Measurements from ENCODE around the gene RARA. TPM values are rescaled to one million over a fixed set of nuclear protein-coding genes. Genes with fewer than 3 reads are reported as not detected.

The RARA gene
- total RNA-seq, 4 donors from 2014 or later: 26.2 to 53.5 (median 52.2) TPM

DNA sequence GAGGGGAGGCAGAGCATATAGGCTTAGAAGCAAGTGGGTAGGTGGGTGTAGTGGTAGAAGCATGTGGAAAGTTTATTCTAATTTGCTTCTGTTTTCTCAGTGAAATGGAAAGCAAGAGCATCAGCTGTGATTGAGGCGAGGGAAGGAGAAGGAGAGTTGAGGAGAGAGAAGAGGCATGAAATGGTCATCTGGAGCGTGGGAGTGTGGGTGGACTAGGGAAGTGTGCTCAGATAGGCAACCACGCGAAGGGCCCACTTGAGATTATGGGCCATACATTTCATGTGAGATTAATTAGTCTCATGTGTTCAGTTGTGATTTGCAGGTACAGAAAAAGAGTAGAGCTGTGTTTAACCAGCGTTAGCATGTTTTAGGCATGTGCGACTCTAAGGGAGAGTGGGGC is 42.1 kb upstream of the RARA start:
- TF ChIP-seq POLR2AphosphoS5 (IDR thresholded peaks at IDR 0.05): no peak
- TF ChIP-seq POLR2A (IDR thresholded peaks at IDR 0.05; ENCODE audit: low read depth): no peak
- TF ChIP-seq, protein P1, sequence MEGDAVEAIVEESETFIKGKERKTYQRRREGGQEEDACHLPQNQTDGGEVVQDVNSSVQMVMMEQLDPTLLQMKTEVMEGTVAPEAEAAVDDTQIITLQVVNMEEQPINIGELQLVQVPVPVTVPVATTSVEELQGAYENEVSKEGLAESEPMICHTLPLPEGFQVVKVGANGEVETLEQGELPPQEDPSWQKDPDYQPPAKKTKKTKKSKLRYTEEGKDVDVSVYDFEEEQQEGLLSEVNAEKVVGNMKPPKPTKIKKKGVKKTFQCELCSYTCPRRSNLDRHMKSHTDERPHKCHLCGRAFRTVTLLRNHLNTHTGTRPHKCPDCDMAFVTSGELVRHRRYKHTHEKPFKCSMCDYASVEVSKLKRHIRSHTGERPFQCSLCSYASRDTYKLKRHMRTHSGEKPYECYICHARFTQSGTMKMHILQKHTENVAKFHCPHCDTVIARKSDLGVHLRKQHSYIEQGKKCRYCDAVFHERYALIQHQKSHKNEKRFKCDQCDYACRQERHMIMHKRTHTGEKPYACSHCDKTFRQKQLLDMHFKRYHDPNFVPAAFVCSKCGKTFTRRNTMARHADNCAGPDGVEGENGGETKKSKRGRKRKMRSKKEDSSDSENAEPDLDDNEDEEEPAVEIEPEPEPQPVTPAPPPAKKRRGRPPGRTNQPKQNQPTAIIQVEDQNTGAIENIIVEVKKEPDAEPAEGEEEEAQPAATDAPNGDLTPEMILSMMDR (IDR thresholded peaks at IDR 0.05): no peak
- no peak for TF ChIP-seq EP300 (IDR thresholded peaks at IDR 0.05)
- Histone ChIP-seq H3K27ac (replicated peaks in 1 of 4) (no peak overlapping the region), H3K4me1 (no peaks in the 10 kb centered on the region), H3K27me3 (no peaks in the 10 kb centered on the region), H3K4me3 (no peak overlapping the region), H3K36me3 (peaks cover 23 to 92% (median 82%) of the 10 kb centered on the region in 4 donors), H3K9me3 (no peaks in the 10 kb centered on the region)
- intact Hi-C loops (cut with DNase I): no loop called here
- DNase-seq (ENCODE audit: extremely low spot score): no peak
- 88% methylated on average over 6 of the region's 6 CpGs for WGBS

DNA sequence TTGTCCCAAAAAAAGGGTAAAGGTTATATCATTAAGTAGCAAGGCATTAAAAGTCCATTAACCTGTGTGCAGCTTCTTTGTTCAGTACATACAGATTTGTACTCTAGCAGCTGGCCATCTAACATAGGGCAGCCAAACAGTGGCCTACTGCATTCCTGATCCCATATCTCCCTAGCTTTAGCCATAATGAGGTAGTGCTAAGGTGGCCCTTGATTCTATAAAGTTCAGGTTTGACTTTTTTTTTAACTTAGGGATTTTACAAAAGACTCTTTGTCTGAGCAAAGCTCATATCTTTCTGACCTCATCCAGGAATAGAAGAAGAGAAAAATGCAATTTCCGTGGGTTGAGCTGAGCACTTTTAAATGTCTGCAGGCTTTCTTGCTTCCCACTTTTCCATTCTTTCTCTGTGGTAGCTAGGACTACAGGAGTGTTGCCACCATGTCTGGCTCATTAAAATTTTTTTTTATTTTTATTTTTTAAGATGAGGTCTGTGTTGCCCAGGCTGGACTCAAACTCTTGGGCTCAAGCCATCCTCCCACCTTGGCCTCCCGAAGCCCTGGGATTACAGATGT is 40.8 kb upstream of the RARA start:
- no peaks in the 10 kb centered on the region for H3K27me3 ChIP-seq
- peaks cover 20 to 92% (median 80%) of the 10 kb centered on the region in 4 donors for H3K36me3 ChIP-seq
- no peak for DNase-seq (ENCODE audit: extremely low spot score)
- H3K9me3 ChIP-seq: no peaks in the 10 kb centered on the region
- H3K4me1 ChIP-seq: no peaks in the 10 kb centered on the region
- H3K4me3 ChIP-seq: no peak overlapping the region
- WGBS: 89% methylated on average over 2 of the region's 2 CpGs
- no peak overlapping the region for H3K27ac ChIP-seq (replicated peaks in 1 of 4)
- intact Hi-C loops (cut with DNase I): no loop called here
- TF ChIP-seq POLR2A (IDR thresholded peaks at IDR 0.05; ENCODE audit: low read depth): no peak
- TF ChIP-seq, protein P1 (IDR thresholded peaks at IDR 0.05): no peak

DNA sequence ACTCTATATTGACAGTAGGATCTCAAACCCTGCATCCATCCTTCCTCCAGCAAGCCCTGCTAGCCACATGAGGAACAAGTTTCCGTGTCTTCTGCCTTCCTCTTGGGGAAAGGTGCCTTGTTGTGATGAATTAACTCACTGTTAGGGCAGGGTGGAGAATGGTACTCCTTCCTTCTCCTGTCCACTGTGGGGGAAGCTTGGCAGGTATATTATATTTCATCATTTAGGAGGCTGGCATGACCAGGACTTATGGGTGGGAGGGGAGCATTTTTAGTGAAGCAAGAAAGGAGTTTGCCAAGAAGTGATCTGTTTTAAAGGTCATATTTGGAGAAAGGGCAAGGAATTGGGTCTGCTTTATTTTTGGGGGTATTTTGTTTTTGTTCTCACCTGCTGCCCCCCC is 30.6 kb upstream of the RARA start:
- intact Hi-C loops (cut with DNase I): no loop called here
- TF ChIP-seq POLR2A (IDR thresholded peaks at IDR 0.05; ENCODE audit: low read depth) (no peak), POLR2AphosphoS5 (IDR thresholded peaks at IDR 0.05) (no peak), EP300 (IDR thresholded peaks at IDR 0.05) (no peak)
- TF ChIP-seq, protein P1 (IDR thresholded peaks at IDR 0.05): no peak
- Histone ChIP-seq H3K4me3 (no peak overlapping the region), H3K9me3 (no peaks in the 10 kb centered on the region), H3K4me1 (peaks cover 0 to under 1% (median under 1%) of the 10 kb centered on the region in 4 donors), H3K27ac (replicated peaks in 1 of 4) (no peak overlapping the region), H3K27me3 (no peaks in the 10 kb centered on the region), H3K36me3 (peaks cover 51 to 92% (median 82%) of the 10 kb centered on the region in 4 donors)
- WGBS: 100% methylated on average over 1 of the region's 1 CpG
- DNase-seq (ENCODE audit: extremely low spot score): no peak

DNA sequence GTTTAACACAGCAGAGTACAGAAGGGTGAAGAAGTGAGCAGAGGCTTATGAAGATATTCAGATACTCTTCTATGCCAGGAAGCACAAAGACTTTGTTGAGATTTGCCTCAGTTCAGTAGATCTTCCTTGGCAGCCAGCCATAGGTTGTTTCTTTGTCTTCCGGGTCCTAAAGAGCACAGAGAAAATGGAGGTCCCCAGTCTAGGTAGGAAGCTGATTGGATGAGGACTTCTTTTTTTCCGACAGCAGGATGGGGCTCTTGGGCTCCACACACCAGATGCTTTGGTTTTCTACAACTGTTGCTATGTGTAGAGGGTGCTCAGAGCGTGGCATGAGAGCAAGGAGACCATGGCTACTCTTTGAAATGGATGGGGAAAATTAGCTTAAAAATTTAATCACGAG is 29.6 kb upstream of the RARA start:
- intact Hi-C loops (cut with DNase I): no loop called here

More for the DNA sequence above, 29.6 kb upstream of the RARA start:
- Histone ChIP-seq H3K9me3 (no peaks in the 10 kb centered on the region), H3K4me1 (peaks cover 2 to 11% (median 10%) of the 10 kb centered on the region in 4 donors), H3K36me3 (peaks cover 50 to 82% (median 73%) of the 10 kb centered on the region in 4 donors), H3K27me3 (no peaks in the 10 kb centered on the region), H3K27ac (replicated peaks in 1 of 4) (no peak overlapping the region), H3K4me3 (no peak overlapping the region)
- WGBS: 87% methylated on average over 4 of the region's 4 CpGs
- no peak for TF ChIP-seq EP300 (IDR thresholded peaks at IDR 0.05)
- TF ChIP-seq, protein P1 (IDR thresholded peaks at IDR 0.05): no peak
- TF ChIP-seq POLR2A (IDR thresholded peaks at IDR 0.05; ENCODE audit: low read depth): no peak
- TF ChIP-seq POLR2AphosphoS5 (IDR thresholded peaks at IDR 0.05): no peak
- no peak for DNase-seq (ENCODE audit: extremely low spot score)
